ENCODE results near the gene SLC25A34.
A peak's percentile ranks its signal among the peaks of the same experiment; 100 is the strongest.

SLC25A34 gene

GRCh38 chr1:15749399-15750291 lies 13.6 kb downstream of the SLC25A34 start:
- POLR2A ChIA-PET (ENCODE audit: low non-redundant PET), result interaction anchor here (0.8 kb wide), 1 partner anchor 48 kb away, joined by 3 read pairs; no protein-coding TSS in a partner anchor
- CTCF ChIA-PET, result interaction anchor here (0.9 kb wide), 1 partner anchor 8 kb away, joined by 3 read pairs; no protein-coding TSS in a partner anchor
- DNase-seq (ENCODE audit: low spot score), result peak; percentile 41
- no peak for TF ChIP-seq CTCF (conservative IDR thresholded peaks at IDR 0.05; ENCODE audit: low read depth)
- H3K27ac ChIP-seq, result peak overlapping the region; percentile 87

DNA sequence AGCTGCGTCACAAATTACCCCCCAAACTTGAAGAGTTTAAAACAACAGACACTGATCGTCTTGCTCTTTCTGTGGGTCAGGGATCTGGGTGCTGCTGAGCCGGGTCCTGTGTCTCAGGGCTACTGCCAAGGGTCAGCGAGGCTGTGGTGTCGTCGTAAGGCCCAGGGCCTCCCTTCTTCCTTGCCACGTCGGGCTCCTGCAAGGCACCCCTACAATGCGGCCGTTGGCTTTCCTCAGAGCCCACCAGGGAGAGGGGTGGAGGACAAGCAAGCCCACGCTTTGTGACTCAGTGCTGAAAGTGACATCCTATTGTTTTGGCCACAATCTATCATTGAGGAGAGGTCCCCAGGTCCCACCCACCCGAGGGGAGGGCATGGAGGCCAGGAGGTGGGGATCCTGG lies 14.9 kb downstream of the SLC25A34 start:
- DNase-seq (ENCODE audit: low spot score), result no peak
- no peak for TF ChIP-seq CTCF (conservative IDR thresholded peaks at IDR 0.05; ENCODE audit: low read depth)
- ChIA-PET CTCF (no interaction called here), POLR2A (ENCODE audit: low non-redundant PET) (no interaction called here)
- peak overlapping the region; percentile 47; the same call in 1 of the 2 replicates for H3K27ac ChIP-seq

- POLR2A ChIA-PET (ENCODE audit: low non-redundant PET), result no interaction called here
- TF ChIP-seq CTCF (conservative IDR thresholded peaks at IDR 0.05; ENCODE audit: low read depth), result no peak
- CTCF ChIA-PET, result no interaction called here
- no peak for DNase-seq (ENCODE audit: low spot score)
- peak overlapping the region; percentile 47; the same call in 1 of the 2 replicates for H3K27ac ChIP-seq
Measured at GRCh38 chr1:15751717-15752116, 15.7 kb downstream of the SLC25A34 start.

DNA sequence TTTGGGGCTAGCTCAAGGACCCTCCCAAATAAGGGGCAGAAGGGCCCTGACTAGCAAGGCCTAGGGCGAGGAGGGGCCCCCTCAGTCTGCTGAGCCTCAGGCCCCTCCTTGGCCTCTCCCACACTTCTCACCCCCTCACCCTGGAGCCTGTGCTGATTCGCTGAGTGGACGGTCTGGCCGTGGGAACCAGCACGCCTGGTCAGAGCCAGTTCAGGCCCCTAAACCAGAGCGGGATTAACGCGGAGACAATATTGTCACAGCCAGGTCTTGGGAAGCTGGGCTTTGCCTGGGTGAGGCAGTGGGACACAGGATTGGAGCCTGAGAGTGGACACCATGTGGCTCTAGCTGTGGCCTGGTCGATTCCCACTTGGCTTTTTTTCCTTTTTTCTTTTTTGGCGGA lies 17.7 kb downstream of the SLC25A34 start:
- peak overlapping the region; percentile 47 for H3K27ac ChIP-seq
- POLR2A ChIA-PET (ENCODE audit: low non-redundant PET), result no interaction called here
- CTCF ChIA-PET, result no interaction called here
- DNase-seq (ENCODE audit: low spot score), result no peak
- no peak for TF ChIP-seq CTCF (conservative IDR thresholded peaks at IDR 0.05; ENCODE audit: low read depth)

- peak overlapping the region; percentile 98 for H3K27ac ChIP-seq
- TF ChIP-seq CTCF (conservative IDR thresholded peaks at IDR 0.05; ENCODE audit: low read depth), result no peak
- CTCF ChIA-PET, result no interaction called here
- DNase-seq (ENCODE audit: low spot score), result no peak
- POLR2A ChIA-PET (ENCODE audit: low non-redundant PET), result no interaction called here
Measured at GRCh38 chr1:15755021-15755645, 19.1 kb downstream of the SLC25A34 start.

DNA sequence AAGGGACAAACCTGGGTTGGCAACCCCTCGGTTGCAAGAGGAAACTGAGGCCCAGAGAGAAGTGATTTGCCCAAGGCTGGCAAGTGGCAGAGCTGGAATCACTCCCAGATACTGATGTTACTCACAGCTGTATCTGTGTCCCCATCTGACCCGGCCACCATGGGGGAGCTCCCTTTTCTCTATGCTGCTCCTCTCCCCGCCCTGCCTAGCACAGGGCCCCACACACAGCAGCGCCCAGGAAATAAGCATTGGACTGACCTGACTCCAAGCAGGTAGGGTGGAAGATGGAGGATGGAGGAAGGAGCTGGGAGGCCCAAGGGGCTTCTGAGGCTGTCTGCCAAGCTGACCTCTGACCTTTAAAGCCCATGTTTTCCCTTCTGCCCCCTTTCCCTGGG lies 19.6 kb downstream of the SLC25A34 start:
- DNase-seq (ENCODE audit: low spot score), result no peak
- CTCF ChIA-PET, result interaction anchor here (0.6 kb wide), 1 partner anchor 546 kb away, joined by 8 read pairs; no protein-coding TSS in a partner anchor
- POLR2A ChIA-PET (ENCODE audit: low non-redundant PET), result no interaction called here

More for the DNA sequence above, 19.6 kb downstream of the SLC25A34 start:
- TF ChIP-seq CTCF (conservative IDR thresholded peaks at IDR 0.05; ENCODE audit: low read depth), result no peak
- H3K27ac ChIP-seq, result peak overlapping the region; percentile 98
